IPS DF 6.9 (cell line): Measurements from ENCODE around the gene AP3B2.

Experiments
- DNase-seq: peaks from one replicate; pipeline ENCODE4 v3.0.0-alpha.2; 2013; ENCODE audit warnings: low read depth, low spot score
- H3K27ac ChIP-seq: one replicate; pipeline ENCODE4 v1.5.1; 2013; ENCODE audit warnings: low read length, control low read depth
- H3K27me3 ChIP-seq: 2 replicates; pipeline ENCODE4 v1.6.1; 2013; ENCODE audit warnings: mild to moderate bottlenecking, low read length; ENCODE audit not compliant: control insufficient read depth, insufficient read depth
- H3K36me3 ChIP-seq: 2 replicates; pipeline ENCODE4 v1.6.1; 2013; ENCODE audit warnings: low read length; ENCODE audit not compliant: control insufficient read depth, insufficient read depth
- H3K4me1 ChIP-seq: 2 replicates; pipeline ENCODE4 v1.6.1; 2013; ENCODE audit warnings: low read length; ENCODE audit not compliant: control insufficient read depth, insufficient read depth
- H3K4me3 ChIP-seq: 2 replicates; pipeline ENCODE4 v1.5.1; 2013; ENCODE audit warnings: mild to moderate bottlenecking, low read length
- H3K9me3 ChIP-seq: 2 replicates; pipeline ENCODE4 v1.6.1; 2013; ENCODE audit warnings: low read length, inconsistent platforms; ENCODE audit not compliant: control insufficient read depth, insufficient read depth
- WGBS: extraction: QIAGEN DNeasy Blood & Tissue Kit; methylation state at CpG from one replicate; pipeline ENCODE4 v1.1.7; 2013; ENCODE audit warnings: mixed read lengths, missing lambda C conversion rate; ENCODE audit not compliant: insufficient read length, insufficient coverage; 5-methylcytosine and 5-hydroxymethylcytosine counted together

AP3B2 gene

GRCh38 chr15:82642656-82643055 lies 67.0 kb downstream of the AP3B2 start:
- H3K36me3 ChIP-seq, result no peaks in the 10 kb centered on the region
- no CpG with 5 or more reads among the region's 3 CpGs for WGBS
- no peak for DNase-seq
- H3K27me3 ChIP-seq, result peaks cover 10% of the 10 kb centered on the region
- no peak overlapping the region for H3K27ac ChIP-seq
- H3K4me3 ChIP-seq, result no peak overlapping the region
- H3K9me3 ChIP-seq, result no peaks in the 10 kb centered on the region
- H3K4me1 ChIP-seq, result peaks cover 4% of the 10 kb centered on the region; the same call in 1 of the 2 replicates

- H3K27me3 ChIP-seq, result peaks cover 3% of the 10 kb centered on the region
- DNase-seq, result no peak
- H3K4me3 ChIP-seq, result no peak overlapping the region
- H3K4me1 ChIP-seq, result 0 out of 2 replicates have a peak, but pooled peaks cover 1% of the 10 kb centered on the region
- no peaks in the 10 kb centered on the region for H3K9me3 ChIP-seq
- H3K36me3 ChIP-seq, result no peaks in the 10 kb centered on the region
- no CpG with 5 or more reads among the region's 2 CpGs for WGBS
- H3K27ac ChIP-seq, result no peak overlapping the region
Measured at GRCh38 chr15:82641129-82641798, 68.4 kb downstream of the AP3B2 start.

- Histone ChIP-seq H3K36me3 (no peaks in the 10 kb centered on the region), H3K27ac (no peak overlapping the region), H3K9me3 (no peaks in the 10 kb centered on the region), H3K4me3 (no peak overlapping the region), H3K27me3 (no peaks in the 10 kb centered on the region), H3K4me1 (no peaks in the 10 kb centered on the region)
- WGBS, result no CpG with 5 or more reads among the region's 3 CpGs
- no peak for DNase-seq
Measured at GRCh38 chr15:82640672-82641071, 69.0 kb downstream of the AP3B2 start.

GRCh38 chr15:82635798-82636197 lies 73.9 kb downstream of the AP3B2 start:
- Histone ChIP-seq H3K4me1 (no peaks in the 10 kb centered on the region), H3K36me3 (no peaks in the 10 kb centered on the region), H3K27ac (no peak overlapping the region), H3K4me3 (no peak overlapping the region), H3K9me3 (no peaks in the 10 kb centered on the region), H3K27me3 (no peaks in the 10 kb centered on the region)
- DNase-seq, result no peak
- no CpG with 5 or more reads among the region's 2 CpGs for WGBS

- WGBS, result no CpG with 5 or more reads among the region's 4 CpGs
- no peak overlapping the region for H3K4me3 ChIP-seq
- no peak overlapping the region for H3K27ac ChIP-seq
- no peaks in the 10 kb centered on the region for H3K27me3 ChIP-seq
- no peaks in the 10 kb centered on the region for H3K9me3 ChIP-seq
- no peaks in the 10 kb centered on the region for H3K4me1 ChIP-seq
- no peak for DNase-seq
- no peaks in the 10 kb centered on the region for H3K36me3 ChIP-seq
Measured at GRCh38 chr15:82630033-82630432, 79.6 kb downstream of the AP3B2 start.

GRCh38 chr15:82625136-82625535 lies 84.5 kb downstream of the AP3B2 start:
- Histone ChIP-seq H3K9me3 (no peaks in the 10 kb centered on the region), H3K27me3 (no peaks in the 10 kb centered on the region), H3K27ac (no peak overlapping the region), H3K4me3 (no peak overlapping the region), H3K4me1 (no peaks in the 10 kb centered on the region), H3K36me3 (no peaks in the 10 kb centered on the region)
- no CpG with 5 or more reads among the region's 4 CpGs for WGBS
- DNase-seq, result no peak

- H3K9me3 ChIP-seq, result no peaks in the 10 kb centered on the region
- no peak overlapping the region for H3K27ac ChIP-seq
- H3K36me3 ChIP-seq, result no peaks in the 10 kb centered on the region
- no peaks in the 10 kb centered on the region for H3K27me3 ChIP-seq
- H3K4me3 ChIP-seq, result no peak overlapping the region
- DNase-seq, result no peak
- WGBS, result no CpG with 5 or more reads among the region's 3 CpGs
- H3K4me1 ChIP-seq, result no peaks in the 10 kb centered on the region
Measured at GRCh38 chr15:82624438-82624837, 85.2 kb downstream of the AP3B2 start.

- Histone ChIP-seq H3K27ac (no peak overlapping the region), H3K27me3 (no peaks in the 10 kb centered on the region), H3K4me3 (no peak overlapping the region), H3K9me3 (no peaks in the 10 kb centered on the region), H3K36me3 (no peaks in the 10 kb centered on the region), H3K4me1 (no peaks in the 10 kb centered on the region)
- no CpG with 5 or more reads among the region's 2 CpGs for WGBS
- no peak for DNase-seq
Measured at GRCh38 chr15:82624008-82624407, 85.7 kb downstream of the AP3B2 start.

- no peak for DNase-seq
- H3K9me3 ChIP-seq, result no peaks in the 10 kb centered on the region
- H3K27me3 ChIP-seq, result no peaks in the 10 kb centered on the region
- WGBS, result 100% methylated on average over 1 of the region's 1 CpG
- H3K4me3 ChIP-seq, result no peak overlapping the region
- H3K27ac ChIP-seq, result no peak overlapping the region
- no peaks in the 10 kb centered on the region for H3K4me1 ChIP-seq
- H3K36me3 ChIP-seq, result no peaks in the 10 kb centered on the region
Measured at GRCh38 chr15:82621970-82622369, 87.7 kb downstream of the AP3B2 start.

- Histone ChIP-seq H3K4me1 (no peaks in the 10 kb centered on the region), H3K4me3 (no peak overlapping the region), H3K27ac (no peak overlapping the region), H3K27me3 (no peaks in the 10 kb centered on the region), H3K36me3 (no peaks in the 10 kb centered on the region), H3K9me3 (no peaks in the 10 kb centered on the region)
- WGBS, result no CpG with 5 or more reads among the region's 12 CpGs
- DNase-seq, result no peak
Measured at GRCh38 chr15:82613747-82614146, 95.9 kb downstream of the AP3B2 start.

- Histone ChIP-seq H3K27me3 (no peaks in the 10 kb centered on the region), H3K4me1 (no peaks in the 10 kb centered on the region), H3K36me3 (no peaks in the 10 kb centered on the region), H3K27ac (no peak overlapping the region), H3K9me3 (no peaks in the 10 kb centered on the region), H3K4me3 (no peak overlapping the region)
- DNase-seq, result no peak
- WGBS, result no CpG with 5 or more reads among the region's 4 CpGs
Measured at GRCh38 chr15:82611348-82611747, 98.3 kb downstream of the AP3B2 start.
